ENCODE results near the gene THG1L. TPM values are rescaled to one million over a fixed set of nuclear protein-coding genes. Genes with fewer than 3 reads are reported as not detected.

The THG1L gene
- total RNA-seq, 2 donors from 2014 or later, result 7.5 to 9.5 TPM

GRCh38 chr5:157732130-157732514 lies 902 bp downstream of the THG1L start:
- no peak for TF ChIP-seq CTCF (IDR thresholded peaks at IDR 0.05)
- Histone ChIP-seq H3K27me3 (replicated peaks; ENCODE audit: insufficient read depth) (no peaks in the 10 kb centered on the region), H3K9me3 (no peaks in the 10 kb centered on the region), H3K27ac (peak overlapping the region in 1 of 2 donors; percentile 92), H3K4me1 (ENCODE audit: control insufficient read depth in 1 of 2, low read depth in 2 of 2) (peaks cover 4 to 6% of the 10 kb centered on the region in 2 donors), H3K4me3 (peak overlapping the region; percentile 94), H3K36me3 (peaks cover 2% of the 10 kb centered on the region)
- DNase-seq (ENCODE audit: low spot score) (no peak), ATAC-seq (ENCODE audit: insufficient number of reproducible peaks, low FRiP score, low read depth) (no peak)

- DNase-seq (ENCODE audit: low spot score), result no peak
These were observed 1.5 kb downstream of the THG1L start for GRCh38 chr5:157732596-157733262.

GRCh38 chr5:157734436-157734835 lies 3.2 kb downstream of the THG1L start:
- Histone ChIP-seq H3K27ac (no peak overlapping the region), H3K9me3 (no peaks in the 10 kb centered on the region), H3K4me3 (no peak overlapping the region), H3K4me1 (ENCODE audit: control insufficient read depth in 1 of 2, low read depth in 2 of 2) (peaks cover 4 to 6% of the 10 kb centered on the region in 2 donors), H3K36me3 (peaks cover 8% of the 10 kb centered on the region), H3K27me3 (replicated peaks; ENCODE audit: insufficient read depth) (no peaks in the 10 kb centered on the region)
- DNase-seq (ENCODE audit: low spot score) (no peak), ATAC-seq (ENCODE audit: insufficient number of reproducible peaks, low FRiP score, low read depth) (no peak)
- no peak for TF ChIP-seq CTCF (IDR thresholded peaks at IDR 0.05)

More at GRCh38 chr5:157732596-157733262, 1.5 kb downstream of the THG1L start:
- TF ChIP-seq CTCF (IDR thresholded peaks at IDR 0.05), result no peak
- peaks cover 4 to 6% of the 10 kb centered on the region in 2 donors for H3K4me1 ChIP-seq (ENCODE audit: control insufficient read depth in 1 of 2, low read depth in 2 of 2)
- no peak overlapping the region for H3K4me3 ChIP-seq
- peaks cover 5% of the 10 kb centered on the region for H3K36me3 ChIP-seq
- no peak overlapping the region for H3K27ac ChIP-seq
- no peak for ATAC-seq (ENCODE audit: insufficient number of reproducible peaks, low FRiP score, low read depth)
- no peaks in the 10 kb centered on the region for H3K9me3 ChIP-seq
- H3K27me3 ChIP-seq (replicated peaks; ENCODE audit: insufficient read depth), result no peaks in the 10 kb centered on the region

GRCh38 chr5:157735991-157736390 lies 4.8 kb downstream of the THG1L start:
- Histone ChIP-seq H3K4me3 (no peak overlapping the region), H3K9me3 (no peaks in the 10 kb centered on the region), H3K36me3 (peaks cover 8% of the 10 kb centered on the region), H3K27ac (no peak overlapping the region), H3K27me3 (replicated peaks; ENCODE audit: insufficient read depth) (no peaks in the 10 kb centered on the region), H3K4me1 (ENCODE audit: control insufficient read depth in 1 of 2, low read depth in 2 of 2) (peaks cover 3 to 4% of the 10 kb centered on the region in 2 donors)
- no peak for TF ChIP-seq CTCF (IDR thresholded peaks at IDR 0.05)
- ATAC-seq (ENCODE audit: insufficient number of reproducible peaks, low FRiP score, low read depth), result no peak
- no peak for DNase-seq (ENCODE audit: low spot score)

- Histone ChIP-seq H3K4me3 (no peak overlapping the region), H3K27ac (no peak overlapping the region), H3K27me3 (replicated peaks; ENCODE audit: insufficient read depth) (no peaks in the 10 kb centered on the region), H3K4me1 (ENCODE audit: control insufficient read depth in 1 of 2, low read depth in 2 of 2) (peaks cover 0 to 5% of the 10 kb centered on the region in 2 donors), H3K36me3 (peaks cover 8% of the 10 kb centered on the region), H3K9me3 (no peaks in the 10 kb centered on the region)
- DNase-seq (ENCODE audit: low spot score) (no peak), ATAC-seq (ENCODE audit: insufficient number of reproducible peaks, low FRiP score, low read depth) (no peak)
- TF ChIP-seq CTCF (IDR thresholded peaks at IDR 0.05), result no peak
These were observed 8.4 kb downstream of the THG1L start for GRCh38 chr5:157739388-157740228.
